ENCODE data around the gene DHRSX.
"Not testable (repeated sequence)": the region's sequence is repeated elsewhere in the genome, so short reads cannot be mapped to it uniquely, and the experiment has no call there.

The DHRSX gene

GRCh38 chrX:2320580-2321327, 180.0 kb downstream of the DHRSX start:
- no peak for DNase-seq

- no peak for DNase-seq
These were observed 180.7 kb downstream of the DHRSX start for GRCh38 chrX:2320089-2320488.

- DNase-seq = no peak
These were observed 182.4 kb downstream of the DHRSX start for GRCh38 chrX:2318371-2318770.

GRCh38 chrX:2317527-2318055, 183.2 kb downstream of the DHRSX start:
- no peak for DNase-seq

- no peak for DNase-seq
These were observed 184.2 kb downstream of the DHRSX start for GRCh38 chrX:2316534-2316933.

- no peak for DNase-seq
These were observed 185.3 kb downstream of the DHRSX start for GRCh38 chrX:2315434-2315833.

- no peak for DNase-seq
These were observed 185.9 kb downstream of the DHRSX start for GRCh38 chrX:2314831-2315365.

- DNase-seq = no peak
These were observed 186.7 kb downstream of the DHRSX start for GRCh38 chrX:2313864-2314640.

GRCh38 chrX:2312061-2312591, 188.7 kb downstream of the DHRSX start:
- not testable (repeated sequence) for DNase-seq

- no peak for DNase-seq
These were observed 189.3 kb downstream of the DHRSX start for GRCh38 chrX:2311501-2311900.

GRCh38 chrX:2301901-2302300, 198.9 kb downstream of the DHRSX start:
- no peak for DNase-seq

GRCh38 chrX:2299871-2300270, 200.9 kb downstream of the DHRSX start:
- no peak for DNase-seq

GRCh38 chrX:2286731-2287130, 214.0 kb downstream of the DHRSX start:
- DNase-seq = no peak

- no peak for DNase-seq
These were observed 216.2 kb downstream of the DHRSX start for GRCh38 chrX:2284601-2285000.

- DNase-seq = no peak
These were observed 216.6 kb downstream of the DHRSX start for GRCh38 chrX:2284133-2284532.

GRCh38 chrX:2283111-2283859, 217.5 kb downstream of the DHRSX start:
- DNase-seq = no peak

- no peak for DNase-seq
These were observed 218.2 kb downstream of the DHRSX start for GRCh38 chrX:2282490-2283090.

- no peak for DNase-seq
These were observed 228.4 kb downstream of the DHRSX start for GRCh38 chrX:2272337-2272736.

GRCh38 chrX:2271595-2271994, 229.2 kb downstream of the DHRSX start:
- DNase-seq = not testable (repeated sequence)

GRCh38 chrX:2270783-2271182, 230.0 kb downstream of the DHRSX start:
- not testable (repeated sequence) for DNase-seq

GRCh38 chrX:2267890-2268289, 232.9 kb downstream of the DHRSX start:
- DNase-seq = no peak

All from amygdala (tissue), 56 donors.